Measurements from ENCODE around the gene HNRNPA1L2.
A peak's percentile ranks its signal among the peaks of the same experiment; 100 is the strongest.

The HNRNPA1L2 gene

DNA sequence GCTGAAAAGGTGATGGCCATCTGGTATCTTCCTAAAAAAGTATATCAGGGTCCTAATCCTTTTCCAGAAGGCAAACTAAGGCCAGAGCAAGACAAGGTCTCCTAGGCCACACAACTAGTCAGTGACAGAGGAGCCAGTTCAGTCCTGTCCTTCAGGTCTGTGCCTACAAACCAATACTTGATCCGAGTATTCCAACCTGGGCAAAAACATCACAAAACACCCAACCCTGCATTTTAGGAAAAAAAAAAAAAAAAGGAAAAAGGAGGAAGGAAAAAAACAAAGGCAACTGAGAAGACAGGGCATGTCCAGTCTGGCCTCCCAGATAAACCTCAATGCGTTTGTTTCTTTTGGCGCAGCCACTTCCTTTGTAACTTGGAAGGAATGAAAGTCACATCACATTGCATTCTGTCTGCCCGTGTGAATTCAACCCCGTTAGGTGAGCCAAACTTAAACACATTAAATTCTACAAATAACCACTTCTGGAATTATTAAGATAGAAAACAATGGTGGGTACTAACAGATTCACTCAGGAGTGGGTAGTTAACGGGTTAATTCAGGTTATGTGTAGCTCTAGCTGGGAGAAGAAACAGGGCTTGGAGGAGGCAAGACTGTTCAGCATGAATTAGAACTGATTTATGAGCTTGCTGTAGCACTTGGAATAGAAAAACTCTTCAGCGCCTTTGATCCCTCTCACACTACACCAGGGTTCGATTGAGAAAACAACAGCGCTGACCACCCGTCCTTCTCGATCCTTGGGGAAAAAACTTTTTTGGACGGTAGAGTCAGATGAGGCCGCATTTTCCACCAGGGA is 43.0 kb upstream of the HNRNPA1L2 start:
- CTCF ChIA-PET = interaction anchor here (0.9 kb wide), 1 partner anchor 209 kb away, joined by 3 read pairs; no protein-coding TSS in a partner anchor
- Histone ChIP-seq H3K4me3 (ENCODE audit: low read depth, low read length) (peak overlapping the region; percentile 64), H3K4me1 (ENCODE audit: control insufficient read depth, insufficient read depth, low read length) (no peaks in the 10 kb centered on the region), H3K27ac (ENCODE audit: extremely low read depth, low read depth, low read length) (peak overlapping the region; percentile 85), H3K36me3 (ENCODE audit: control insufficient read depth in 2 of 2, insufficient read depth in 1 of 2, low read length in 2 of 2) (no peaks in the 10 kb centered on the region), H3K9me3 (ENCODE audit: control insufficient read depth, insufficient read depth, low read depth, low read length) (no peaks in the 10 kb centered on the region)
- POLR2A ChIA-PET = interaction anchor here (1.0 to 1.7 kb wide), 2 partner anchors 18 to 52 kb away, joined by 4 to 16 read pairs; no protein-coding TSS in a partner anchor
- TF ChIP-seq ZNF175 (tag by site-specific recombination; IDR thresholded peaks at IDR 0.05) (no peak), ZNF16 (tag by site-specific recombination; IDR thresholded peaks at IDR 0.05; ENCODE audit: low read depth) (no peak), ZNF146 (tag by site-specific recombination; IDR thresholded peaks at IDR 0.05) (no peak), ZNF792 (tag by site-specific recombination; IDR thresholded peaks at IDR 0.05) (no peak), ZNF211 (tag by site-specific recombination; IDR thresholded peaks at IDR 0.05; ENCODE audit: low read depth) (no peak), ZNF10 (tag by site-specific recombination; IDR thresholded peaks at IDR 0.05) (no peak), MZF1 (tag by site-specific recombination; IDR thresholded peaks at IDR 0.05; ENCODE audit: borderline replicate concordance) (no peak), ZNF548 (tag by site-specific recombination; IDR thresholded peaks at IDR 0.05) (no peak), ZNF600 (tag by site-specific recombination; IDR thresholded peaks at IDR 0.05) (peak; percentile 28; the same call in 1 of the 2 replicates), ZNF623 (tag by site-specific recombination; IDR thresholded peaks at IDR 0.05) (no peak), GLIS2 (tag by site-specific recombination; IDR thresholded peaks at IDR 0.05) (no peak), ZNF561 (tag by site-specific recombination; IDR thresholded peaks at IDR 0.05; ENCODE audit: borderline replicate concordance) (no peak; the same call in 1 of the 2 replicates), ZNF549 (tag by site-specific recombination; IDR thresholded peaks at IDR 0.05) (no peak), ZFP37 (tag by site-specific recombination; IDR thresholded peaks at IDR 0.05) (no peak; the same call in 1 of the 2 replicates), ZNF112 (tag by site-specific recombination; IDR thresholded peaks at IDR 0.05) (no peak), OVOL3 (tag by site-specific recombination; IDR thresholded peaks at IDR 0.05) (no peak), ZNF324 (tag by site-specific recombination; IDR thresholded peaks at IDR 0.05) (no peak), ZSCAN30 (tag by site-specific recombination; IDR thresholded peaks at IDR 0.05) (0 out of 2 replicates have a peak, but pooled peaks have one; percentile 18), PRDM4 (tag by site-specific recombination; IDR thresholded peaks at IDR 0.05) (no peak), ZNF335 (tag by site-specific recombination; conservative IDR thresholded peaks at IDR 0.05) (peak; percentile 94), ZNF2 (tag by site-specific recombination; IDR thresholded peaks at IDR 0.05) (peak; percentile 71), ZNF354C (tag by site-specific recombination; IDR thresholded peaks at IDR 0.05; ENCODE audit: borderline replicate concordance, low read depth) (no peak), ZNF747 (tag by site-specific recombination; IDR thresholded peaks at IDR 0.05) (no peak), ZNF366 (tag by site-specific recombination; conservative IDR thresholded peaks at IDR 0.05) (peak; percentile 45), TSHZ1 (tag by site-specific recombination; IDR thresholded peaks at IDR 0.05; ENCODE audit: borderline replicate concordance) (no peak)
- TF ChIP-seq, protein P1, sequence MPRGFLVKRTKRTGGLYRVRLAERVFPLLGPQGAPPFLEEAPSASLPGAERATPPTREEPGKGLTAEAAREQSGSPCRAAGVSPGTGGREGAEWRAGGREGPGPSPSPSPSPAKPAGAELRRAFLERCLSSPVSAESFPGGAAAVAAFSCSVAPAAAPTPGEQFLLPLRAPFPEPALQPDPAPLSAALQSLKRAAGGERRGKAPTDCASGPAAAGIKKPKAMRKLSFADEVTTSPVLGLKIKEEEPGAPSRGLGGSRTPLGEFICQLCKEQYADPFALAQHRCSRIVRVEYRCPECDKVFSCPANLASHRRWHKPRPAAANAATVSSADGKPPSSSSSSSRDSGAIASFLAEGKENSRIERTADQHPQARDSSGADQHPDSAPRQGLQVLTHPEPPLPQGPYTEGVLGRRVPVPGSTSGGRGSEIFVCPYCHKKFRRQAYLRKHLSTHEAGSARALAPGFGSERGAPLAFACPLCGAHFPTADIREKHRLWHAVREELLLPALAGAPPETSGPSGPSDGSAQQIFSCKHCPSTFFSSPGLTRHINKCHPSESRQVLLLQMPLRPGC (tag by site-specific recombination; IDR thresholded peaks at IDR 0.05) = no peak
- TF ChIP-seq, protein P2, sequence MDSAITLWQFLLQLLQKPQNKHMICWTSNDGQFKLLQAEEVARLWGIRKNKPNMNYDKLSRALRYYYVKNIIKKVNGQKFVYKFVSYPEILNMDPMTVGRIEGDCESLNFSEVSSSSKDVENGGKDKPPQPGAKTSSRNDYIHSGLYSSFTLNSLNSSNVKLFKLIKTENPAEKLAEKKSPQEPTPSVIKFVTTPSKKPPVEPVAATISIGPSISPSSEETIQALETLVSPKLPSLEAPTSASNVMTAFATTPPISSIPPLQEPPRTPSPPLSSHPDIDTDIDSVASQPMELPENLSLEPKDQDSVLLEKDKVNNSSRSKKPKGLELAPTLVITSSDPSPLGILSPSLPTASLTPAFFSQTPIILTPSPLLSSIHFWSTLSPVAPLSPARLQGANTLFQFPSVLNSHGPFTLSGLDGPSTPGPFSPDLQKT (IDR thresholded peaks at IDR 0.05; ENCODE audit: borderline replicate concordance, low read depth, low read length) = no peak
- TF ChIP-seq, protein P3, sequence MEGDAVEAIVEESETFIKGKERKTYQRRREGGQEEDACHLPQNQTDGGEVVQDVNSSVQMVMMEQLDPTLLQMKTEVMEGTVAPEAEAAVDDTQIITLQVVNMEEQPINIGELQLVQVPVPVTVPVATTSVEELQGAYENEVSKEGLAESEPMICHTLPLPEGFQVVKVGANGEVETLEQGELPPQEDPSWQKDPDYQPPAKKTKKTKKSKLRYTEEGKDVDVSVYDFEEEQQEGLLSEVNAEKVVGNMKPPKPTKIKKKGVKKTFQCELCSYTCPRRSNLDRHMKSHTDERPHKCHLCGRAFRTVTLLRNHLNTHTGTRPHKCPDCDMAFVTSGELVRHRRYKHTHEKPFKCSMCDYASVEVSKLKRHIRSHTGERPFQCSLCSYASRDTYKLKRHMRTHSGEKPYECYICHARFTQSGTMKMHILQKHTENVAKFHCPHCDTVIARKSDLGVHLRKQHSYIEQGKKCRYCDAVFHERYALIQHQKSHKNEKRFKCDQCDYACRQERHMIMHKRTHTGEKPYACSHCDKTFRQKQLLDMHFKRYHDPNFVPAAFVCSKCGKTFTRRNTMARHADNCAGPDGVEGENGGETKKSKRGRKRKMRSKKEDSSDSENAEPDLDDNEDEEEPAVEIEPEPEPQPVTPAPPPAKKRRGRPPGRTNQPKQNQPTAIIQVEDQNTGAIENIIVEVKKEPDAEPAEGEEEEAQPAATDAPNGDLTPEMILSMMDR (tag by site-specific recombination; IDR thresholded peaks at IDR 0.05) = no peak
